ENCODE results near the gene PRKN.

DNA sequence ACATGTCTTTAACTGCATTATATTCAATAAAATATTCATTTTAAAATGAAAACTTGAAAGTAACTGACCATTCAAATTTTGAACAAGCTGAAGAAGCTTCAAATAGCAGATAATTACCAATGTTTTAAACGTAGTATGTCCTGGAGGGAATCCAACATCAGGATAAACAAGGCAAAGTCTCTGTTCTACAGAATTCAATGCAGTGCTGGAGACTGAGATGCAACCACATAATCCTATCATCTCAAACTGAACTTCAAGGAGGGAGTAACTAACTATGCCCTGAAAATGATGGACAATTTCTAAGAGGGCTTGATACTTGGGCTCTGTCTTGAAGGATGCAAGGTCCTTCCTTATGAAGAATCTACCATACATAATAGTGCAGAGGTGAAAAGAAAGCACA is 100.7 kb downstream of the PRKN start:
- TF ChIP-seq FOXM1 (IDR thresholded peaks at IDR 0.05; ENCODE audit: borderline replicate concordance) (no peak), BHLHE40 (IDR thresholded peaks at IDR 0.05; ENCODE audit: borderline replicate concordance) (no peak), NFRKB (IDR thresholded peaks at IDR 0.05) (no peak)

Measured in HEK293T (cell line).